ENCODE measurements around the gene NR2C2.

NR2C2 gene

GRCh38 chr3:15010664-15011063 is 63.3 kb downstream of the NR2C2 start:
- TF ChIP-seq, protein P1, sequence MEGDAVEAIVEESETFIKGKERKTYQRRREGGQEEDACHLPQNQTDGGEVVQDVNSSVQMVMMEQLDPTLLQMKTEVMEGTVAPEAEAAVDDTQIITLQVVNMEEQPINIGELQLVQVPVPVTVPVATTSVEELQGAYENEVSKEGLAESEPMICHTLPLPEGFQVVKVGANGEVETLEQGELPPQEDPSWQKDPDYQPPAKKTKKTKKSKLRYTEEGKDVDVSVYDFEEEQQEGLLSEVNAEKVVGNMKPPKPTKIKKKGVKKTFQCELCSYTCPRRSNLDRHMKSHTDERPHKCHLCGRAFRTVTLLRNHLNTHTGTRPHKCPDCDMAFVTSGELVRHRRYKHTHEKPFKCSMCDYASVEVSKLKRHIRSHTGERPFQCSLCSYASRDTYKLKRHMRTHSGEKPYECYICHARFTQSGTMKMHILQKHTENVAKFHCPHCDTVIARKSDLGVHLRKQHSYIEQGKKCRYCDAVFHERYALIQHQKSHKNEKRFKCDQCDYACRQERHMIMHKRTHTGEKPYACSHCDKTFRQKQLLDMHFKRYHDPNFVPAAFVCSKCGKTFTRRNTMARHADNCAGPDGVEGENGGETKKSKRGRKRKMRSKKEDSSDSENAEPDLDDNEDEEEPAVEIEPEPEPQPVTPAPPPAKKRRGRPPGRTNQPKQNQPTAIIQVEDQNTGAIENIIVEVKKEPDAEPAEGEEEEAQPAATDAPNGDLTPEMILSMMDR (IDR thresholded peaks at IDR 0.05; ENCODE audit: low read depth, low read length), result no peak
- H3K4me3 ChIP-seq (ENCODE audit: low read depth, low read length), result no peak overlapping the region

- H3K4me3 ChIP-seq (ENCODE audit: low read depth, low read length), result no peak overlapping the region
- TF ChIP-seq, protein P1 (IDR thresholded peaks at IDR 0.05; ENCODE audit: low read depth, low read length), result no peak
Observed at GRCh38 chr3:15011174-15011573, 63.8 kb downstream of the NR2C2 start.

GRCh38 chr3:15014606-15015328 is 67.4 kb downstream of the NR2C2 start:
- no peak overlapping the region for H3K4me3 ChIP-seq (ENCODE audit: low read depth, low read length)
- TF ChIP-seq, protein P1 (IDR thresholded peaks at IDR 0.05; ENCODE audit: low read depth, low read length), result no peak

DNA sequence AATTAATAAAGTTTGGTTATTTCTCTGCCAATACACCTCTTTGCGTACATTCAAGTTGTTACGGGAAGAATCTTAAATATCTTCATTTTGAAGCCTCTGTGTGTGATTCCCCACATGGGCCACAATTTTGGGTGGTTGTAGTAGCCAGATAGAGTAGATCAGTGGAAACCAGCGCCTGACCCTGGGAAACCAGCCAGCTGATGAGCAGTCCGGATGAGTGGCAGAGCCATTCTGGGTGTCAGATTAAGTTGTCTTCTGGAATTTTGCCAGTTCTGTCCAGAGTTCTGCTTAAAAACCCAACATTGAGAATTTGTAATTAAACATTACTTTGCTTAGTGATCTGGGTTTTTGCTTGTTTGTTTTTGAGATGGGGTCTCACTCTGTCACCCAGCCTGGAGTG is 68.1 kb downstream of the NR2C2 start:
- H3K4me3 ChIP-seq (ENCODE audit: low read depth, low read length), result no peak overlapping the region

DNA sequence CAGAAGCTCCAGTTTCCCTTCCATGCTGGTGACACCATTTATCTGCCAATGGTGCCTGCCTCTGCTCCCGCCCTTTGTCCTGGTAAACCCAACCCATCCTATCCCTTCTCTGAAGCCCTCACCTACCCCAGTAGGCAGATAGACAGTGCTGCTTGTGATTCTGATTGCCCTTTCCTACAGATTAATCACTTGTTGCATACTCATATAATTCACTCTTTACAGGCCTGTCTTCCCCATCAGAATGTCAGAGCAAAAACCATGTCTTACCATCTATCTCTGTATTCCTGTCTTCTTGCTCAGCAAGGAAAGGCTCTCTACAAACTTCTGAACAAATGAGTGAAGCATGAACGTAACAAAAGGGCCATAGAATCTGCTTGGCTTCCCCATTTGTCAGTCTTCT is 69.8 kb downstream of the NR2C2 start:
- TF ChIP-seq, protein P1 (IDR thresholded peaks at IDR 0.05; ENCODE audit: low read depth, low read length), result no peak

More for the DNA sequence above, 68.1 kb downstream of the NR2C2 start:
- TF ChIP-seq, protein P1 (IDR thresholded peaks at IDR 0.05; ENCODE audit: low read depth, low read length), result no peak

DNA sequence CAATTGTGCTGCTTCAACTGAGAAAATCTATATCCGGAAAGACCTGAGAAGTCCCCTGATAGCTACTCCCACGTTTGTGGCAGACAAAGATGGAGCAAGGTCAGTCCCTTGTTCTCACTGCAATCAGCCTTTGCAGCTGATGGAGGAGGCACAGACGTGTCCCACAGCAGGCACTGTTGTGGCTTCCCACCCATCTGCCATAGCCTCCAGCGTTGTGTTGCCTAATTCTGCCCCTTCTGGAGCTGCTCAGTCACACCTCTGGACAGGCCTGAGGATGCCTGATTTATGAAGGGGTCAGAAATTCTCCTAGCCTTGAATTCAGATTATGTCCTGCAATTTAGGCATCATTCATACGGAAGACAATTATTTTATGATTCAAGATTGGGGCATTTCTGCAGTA is 75.9 kb downstream of the NR2C2 start:
- H3K4me3 ChIP-seq (ENCODE audit: low read depth, low read length), result no peak overlapping the region
- TF ChIP-seq, protein P1 (IDR thresholded peaks at IDR 0.05; ENCODE audit: low read depth, low read length), result no peak

More for the DNA sequence above, 69.8 kb downstream of the NR2C2 start:
- H3K4me3 ChIP-seq (ENCODE audit: low read depth, low read length), result no peak overlapping the region

- TF ChIP-seq, protein P1 (IDR thresholded peaks at IDR 0.05; ENCODE audit: low read depth, low read length), result no peak
- H3K4me3 ChIP-seq (ENCODE audit: low read depth, low read length), result no peak overlapping the region
Observed at GRCh38 chr3:15023719-15024118, 76.3 kb downstream of the NR2C2 start.

Data from WI38 (cell line).